NCI-H1105 (cell line): Measurements from ENCODE around the gene ALDH1A2.

Experiments used
- DNase-seq: peaks from one replicate; lab custom pipeline; 2025; lab: John Stamatoyannopoulos, UW

The ALDH1A2 gene

GRCh38 chr15:57994221-57995049, 71.1 kb downstream of the ALDH1A2 start:
- DNase-seq = no peak

GRCh38 chr15:57993409-57994145, 71.9 kb downstream of the ALDH1A2 start:
- DNase-seq = no peak

GRCh38 chr15:57992761-57993355, 72.7 kb downstream of the ALDH1A2 start:
- no peak for DNase-seq

GRCh38 chr15:57973534-57973933, 92.0 kb downstream of the ALDH1A2 start:
- no peak for DNase-seq

GRCh38 chr15:57972864-57973263, 92.6 kb downstream of the ALDH1A2 start:
- DNase-seq = no peak

- no peak for DNase-seq
Observed at GRCh38 chr15:57969996-57970395, 95.5 kb downstream of the ALDH1A2 start.

GRCh38 chr15:57969355-57969754, 96.2 kb downstream of the ALDH1A2 start:
- DNase-seq = no peak

- no peak for DNase-seq
Observed at GRCh38 chr15:57962887-57963286, 102.6 kb downstream of the ALDH1A2 start.

GRCh38 chr15:57961919-57962318, 103.6 kb downstream of the ALDH1A2 start:
- DNase-seq = no peak

- no peak for DNase-seq
Observed at GRCh38 chr15:57957113-57957512, 108.4 kb downstream of the ALDH1A2 start.

- no peak for DNase-seq
Observed at GRCh38 chr15:57953874-57954273, 111.6 kb downstream of the ALDH1A2 start.

- DNase-seq = no peak
Observed at GRCh38 chr15:57951328-57951932, 114.1 kb downstream of the ALDH1A2 start.

- no peak for DNase-seq
Observed at GRCh38 chr15:57950381-57950946, 115.0 kb downstream of the ALDH1A2 start.

GRCh38 chr15:57949374-57949943, 116.1 kb downstream of the ALDH1A2 start:
- DNase-seq = no peak

GRCh38 chr15:57948351-57949289, 116.9 kb downstream of the ALDH1A2 start:
- DNase-seq = no peak

GRCh38 chr15:57947781-57948180, 117.7 kb downstream of the ALDH1A2 start:
- DNase-seq = no peak

- no peak for DNase-seq
Observed at GRCh38 chr15:57947282-57947681, 118.2 kb downstream of the ALDH1A2 start.

GRCh38 chr15:57946491-57947048, 118.9 kb downstream of the ALDH1A2 start:
- DNase-seq = no peak

GRCh38 chr15:57945616-57946015, 119.9 kb downstream of the ALDH1A2 start:
- no peak for DNase-seq

- no peak for DNase-seq
Observed at GRCh38 chr15:57943754-57944420, 121.6 kb downstream of the ALDH1A2 start.
